PC-3 (cell line): Measurements from ENCODE around the gene FREY1. TPM values are rescaled to one million over a fixed set of nuclear protein-coding genes. Genes with fewer than 3 reads are reported as not detected.

Source experiments
- ATAC-seq: fragments of 200-7000 bp; cut with Tn5 transposase; 2 replicates; pipeline ENCODE4 v1.9.1; 2020; ENCODE audit warnings: mild to moderate bottlenecking, moderate library complexity
- BruUV-seq: library from RNA; stranded (reverse); fragments of 400-500 nt; replicated peaks from 2 replicates; lab custom pipeline; 2021; lab: Mats Ljungman, UMichigan
- CTCF ChIA-PET: fragments of 300-600 bp; sonication (Branson Sonifier 250); formaldehyde crosslinking; loops from one replicate; lab custom pipeline; 2022; ENCODE audit warnings: antibody characterized with exemption; lab: Charles Lee
- POLR2A ChIA-PET: fragments of 300-600 bp; sonication (Branson Sonifier 250); formaldehyde crosslinking; loops from one replicate; lab custom pipeline; 2022; ENCODE audit warnings: antibody characterized with exemption; ENCODE audit not compliant: unreplicated experiment; lab: Charles Lee
- DNase-seq: peaks from one replicate; pipeline ENCODE4 v3.0.0-alpha.2; 2015
- H2AFZ ChIP-seq: fragments of 300-600 bp; sonication (generic); 2 replicates; pipeline ENCODE4 v1.6.0; 2016; ENCODE audit warnings: antibody characterized with exemption, low read length
- H3F3A ChIP-seq: fragments of 300-600 bp; sonication (generic); one replicate; pipeline ENCODE4 v1.6.0; 2017; ENCODE audit warnings: antibody characterized with exemption, low read length, control low read depth, mild to moderate bottlenecking; ENCODE audit not compliant: unreplicated experiment
- H3K27ac ChIP-seq: fragments of 300-600 bp; sonication (generic); 2 replicates; pipeline ENCODE4 v1.5.1; 2016; ENCODE audit warnings: mild to moderate bottlenecking, low read length
- H3K27me3 ChIP-seq: fragments of 300-600 bp; sonication (generic); 2 replicates; pipeline ENCODE4 v1.6.1; 2016; ENCODE audit warnings: low read length, mixed read lengths
- H3K36me3 ChIP-seq: fragments of 300-600 bp; sonication (generic); 2 replicates; pipeline ENCODE4 v1.6.1; 2016; ENCODE audit warnings: low read depth, mixed run types, low read length, mixed read lengths
- H3K4me1 ChIP-seq: fragments of 300-600 bp; sonication (generic); 2 replicates; pipeline ENCODE4 v1.5.1; 2016; ENCODE audit warnings: low read length; ENCODE audit not compliant: insufficient read depth
- H3K4me2 ChIP-seq: fragments of 300-600 bp; sonication (generic); 2 replicates; pipeline ENCODE4 v1.6.0; 2016; ENCODE audit warnings: low read length
- H3K4me3 ChIP-seq: fragments of 300-600 bp; sonication (generic); 2 replicates; pipeline ENCODE4 v1.5.1; 2016; ENCODE audit warnings: mild to moderate bottlenecking, low read length, mixed read lengths
- H3K79me2 ChIP-seq: fragments of 300-600 bp; sonication (generic); 2 replicates; pipeline ENCODE4 v1.6.1; 2017; ENCODE audit warnings: low read length, mixed read lengths
- H3K9ac ChIP-seq: fragments of 300-600 bp; sonication (generic); 2 replicates; pipeline ENCODE4 v1.6.0; 2016; ENCODE audit warnings: mild to moderate bottlenecking, low read length
- H3K9me2 ChIP-seq: fragments of 300-600 bp; sonication (generic); replicated peaks from 2 replicates; pipeline ENCODE4 v1.6.1; 2016; ENCODE audit warnings: mixed run types, low read length, mixed read lengths
- H3K9me3 ChIP-seq: fragments of 300-600 bp; sonication (generic); 2 replicates; pipeline ENCODE4 v1.6.1; 2016; ENCODE audit warnings: low read length, mixed read lengths
- H4K20me1 ChIP-seq: fragments of 300-600 bp; sonication (generic); 2 replicates; pipeline ENCODE4 v1.6.1; 2016; ENCODE audit warnings: low read length, mixed read lengths
- EZH2 ChIP-seq: fragments of 300-600 bp; sonication (generic); IDR thresholded peaks from one replicate; pipeline ENCODE4 v1.6.1; 2017; ENCODE audit warnings: antibody characterized with exemption, mild to moderate bottlenecking, low read length; ENCODE audit not compliant: unreplicated experiment
- EZH2phosphoT487 ChIP-seq: fragments of 300-600 bp; sonication (generic); IDR thresholded peaks from 2 replicates; pipeline ENCODE4 v1.6.1; 2018; ENCODE audit warnings: mild to moderate bottlenecking, antibody characterized with exemption, low read length, borderline replicate concordance
- intact Hi-C: fragments of 100-400 bp; cut with micrococcal nuclease; formaldehyde crosslinking; loops from 2 replicates; pipeline ENCODE4 v1.9.0; 2023
- total RNA-seq: library from RNA; depleted of rRNA; stranded (reverse); fragments of >200 nt; gene quantifications from 2 replicates; pipeline ENCODE4 v1.2.3, GENCODE V29; 2014
- TF ChIP-seq, protein P1 (sequence below): fragments of 300-600 bp; sonication (generic); conservative IDR thresholded peaks from 2 replicates; pipeline ENCODE4 v1.5.1; 2017; ENCODE audit warnings: antibody characterized with exemption, low read depth, mild to moderate bottlenecking, low read length

Gene FREY1
- total RNA-seq, 1 experiment from 2014 or later, result 0.15 TPM

DNA sequence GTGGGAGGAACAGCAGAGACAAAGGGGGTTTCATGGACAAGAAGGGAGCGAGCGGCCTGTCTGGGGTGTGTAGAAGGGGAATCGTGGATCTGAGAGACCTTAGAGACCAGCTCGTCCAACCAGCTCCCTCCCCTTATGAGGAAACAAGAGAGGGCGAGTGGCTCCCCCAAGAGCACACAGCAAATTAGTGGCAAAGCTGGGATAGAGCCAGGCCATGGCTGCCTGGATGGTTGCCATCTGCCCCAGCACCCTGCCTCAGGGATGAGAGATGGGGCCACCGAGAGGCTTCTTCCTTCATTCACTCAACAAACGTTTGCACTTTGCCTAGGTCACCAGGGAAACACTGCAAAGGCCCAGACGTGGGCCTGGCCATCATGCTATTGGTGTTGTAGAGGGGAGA is 17.5 kb downstream of the FREY1 start:
- CTCF ChIA-PET, result no interaction called here
- no peak overlapping the region for H3K9ac ChIP-seq
- intact Hi-C loops, result no loop called here

DNA sequence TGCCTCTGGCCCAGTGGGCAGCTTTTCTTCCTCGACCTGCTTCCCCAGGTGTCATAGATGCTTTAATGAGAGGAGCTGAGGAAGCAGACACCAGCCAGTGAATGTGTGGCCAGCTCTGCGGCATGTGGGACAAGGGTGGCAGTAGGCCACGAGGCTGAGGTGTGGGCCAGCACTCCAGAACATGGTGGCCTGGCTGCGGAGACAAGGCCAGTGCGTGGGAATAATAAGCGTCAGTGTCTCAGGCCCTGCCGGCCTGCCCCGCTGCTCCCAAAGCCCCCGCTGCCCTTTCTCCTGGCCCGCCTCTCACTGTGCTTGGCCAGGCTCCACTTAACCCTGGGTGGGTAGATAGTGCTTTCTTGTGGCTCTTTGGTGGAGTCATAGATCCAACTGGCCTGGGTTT is 19.5 kb downstream of the FREY1 start:
- no peak overlapping the region for H3K27ac ChIP-seq
- ATAC-seq, result no peak
- no peaks in the 10 kb centered on the region for H4K20me1 ChIP-seq
- H3K36me3 ChIP-seq, result no peaks in the 10 kb centered on the region
- H3K9ac ChIP-seq, result no peak overlapping the region
- no peaks in the 10 kb centered on the region for H3K27me3 ChIP-seq
- H3F3A ChIP-seq, result no peaks in the 10 kb centered on the region
- intact Hi-C loops, result no loop called here
- POLR2A ChIA-PET, result no interaction called here
- H3K79me2 ChIP-seq, result no peaks in the 10 kb centered on the region
- no peak overlapping the region for H2AFZ ChIP-seq
- TF ChIP-seq EZH2, result no peak
- TF ChIP-seq, protein P1, sequence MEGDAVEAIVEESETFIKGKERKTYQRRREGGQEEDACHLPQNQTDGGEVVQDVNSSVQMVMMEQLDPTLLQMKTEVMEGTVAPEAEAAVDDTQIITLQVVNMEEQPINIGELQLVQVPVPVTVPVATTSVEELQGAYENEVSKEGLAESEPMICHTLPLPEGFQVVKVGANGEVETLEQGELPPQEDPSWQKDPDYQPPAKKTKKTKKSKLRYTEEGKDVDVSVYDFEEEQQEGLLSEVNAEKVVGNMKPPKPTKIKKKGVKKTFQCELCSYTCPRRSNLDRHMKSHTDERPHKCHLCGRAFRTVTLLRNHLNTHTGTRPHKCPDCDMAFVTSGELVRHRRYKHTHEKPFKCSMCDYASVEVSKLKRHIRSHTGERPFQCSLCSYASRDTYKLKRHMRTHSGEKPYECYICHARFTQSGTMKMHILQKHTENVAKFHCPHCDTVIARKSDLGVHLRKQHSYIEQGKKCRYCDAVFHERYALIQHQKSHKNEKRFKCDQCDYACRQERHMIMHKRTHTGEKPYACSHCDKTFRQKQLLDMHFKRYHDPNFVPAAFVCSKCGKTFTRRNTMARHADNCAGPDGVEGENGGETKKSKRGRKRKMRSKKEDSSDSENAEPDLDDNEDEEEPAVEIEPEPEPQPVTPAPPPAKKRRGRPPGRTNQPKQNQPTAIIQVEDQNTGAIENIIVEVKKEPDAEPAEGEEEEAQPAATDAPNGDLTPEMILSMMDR, result no peak
- no peak for TF ChIP-seq EZH2phosphoT487
- CTCF ChIA-PET, result no interaction called here
- no peak for DNase-seq
- no peak overlapping the region for H3K4me2 ChIP-seq
- no peaks in the 10 kb centered on the region for H3K9me2 ChIP-seq
- no peaks in the 10 kb centered on the region for H3K4me1 ChIP-seq
- BruUV-seq, result no TSS peak
- H3K4me3 ChIP-seq, result no peak overlapping the region
- H3K9me3 ChIP-seq, result no peaks in the 10 kb centered on the region

More for the DNA sequence above, 17.5 kb downstream of the FREY1 start:
- DNase-seq (no peak), ATAC-seq (no peak)
- H3K9me2 ChIP-seq, result no peaks in the 10 kb centered on the region
- H3K4me2 ChIP-seq, result no peak overlapping the region
- H3K79me2 ChIP-seq, result no peaks in the 10 kb centered on the region
- H3K27ac ChIP-seq, result no peak overlapping the region
- POLR2A ChIA-PET, result no interaction called here
- H2AFZ ChIP-seq, result no peak overlapping the region
- H3K4me1 ChIP-seq, result no peaks in the 10 kb centered on the region
- TF ChIP-seq EZH2 (no peak), EZH2phosphoT487 (no peak)
- TF ChIP-seq, protein P1, result no peak
- H3K36me3 ChIP-seq, result no peaks in the 10 kb centered on the region
- no peaks in the 10 kb centered on the region for H4K20me1 ChIP-seq
- no peaks in the 10 kb centered on the region for H3K9me3 ChIP-seq
- no TSS peak for BruUV-seq
- H3K4me3 ChIP-seq, result no peak overlapping the region
- no peaks in the 10 kb centered on the region for H3K27me3 ChIP-seq
- H3F3A ChIP-seq, result no peaks in the 10 kb centered on the region

DNA sequence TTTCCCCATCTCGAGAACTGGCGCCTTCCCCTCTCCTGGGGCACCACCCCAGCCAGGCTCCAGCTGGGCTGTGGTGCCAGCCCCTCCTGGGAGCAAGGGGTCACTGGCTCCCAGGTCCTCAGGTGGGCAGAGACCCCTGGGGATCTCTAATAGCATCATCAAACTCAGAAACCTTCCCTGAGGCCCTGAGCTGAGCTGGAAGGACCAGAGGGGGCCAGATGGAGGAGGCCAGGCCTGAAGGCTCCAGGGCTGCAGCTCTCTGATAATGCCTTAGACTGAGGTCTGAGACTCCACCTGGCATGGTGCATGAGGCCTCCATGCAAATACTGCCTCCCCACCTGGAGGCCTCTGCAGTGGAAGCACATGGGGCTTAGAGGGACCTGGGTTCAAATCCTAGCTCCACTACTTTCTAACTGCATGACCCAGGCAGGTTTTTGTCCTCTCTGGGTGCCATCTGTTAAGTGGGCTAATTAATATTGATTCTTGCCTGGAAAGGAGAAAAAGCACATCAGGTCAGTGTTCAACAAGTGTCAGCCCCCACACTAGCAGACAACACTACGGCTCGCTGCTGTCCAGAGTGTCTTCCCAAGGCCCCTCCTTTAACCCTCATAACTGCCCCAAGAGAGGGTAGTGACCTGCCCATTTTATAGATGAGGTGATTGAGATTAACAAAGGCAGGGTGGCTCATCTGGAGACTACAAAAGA is 20.1 kb downstream of the FREY1 start:
- TF ChIP-seq, protein P1, result no peak
- no peak for TF ChIP-seq EZH2phosphoT487
- no peak for TF ChIP-seq EZH2
- CTCF ChIA-PET, result no interaction called here
- POLR2A ChIA-PET, result no interaction called here

More for the DNA sequence above, 20.1 kb downstream of the FREY1 start:
- H3K4me3 ChIP-seq, result no peak overlapping the region
- no peak overlapping the region for H3K27ac ChIP-seq
- H3K27me3 ChIP-seq, result no peaks in the 10 kb centered on the region
- no peaks in the 10 kb centered on the region for H4K20me1 ChIP-seq
- H3K9ac ChIP-seq, result no peak overlapping the region
- no peaks in the 10 kb centered on the region for H3K4me1 ChIP-seq
- intact Hi-C loops, result no loop called here
- peaks cover 2% of the 10 kb centered on the region; the same call in 1 of the 2 replicates for H3K36me3 ChIP-seq
- no peaks in the 10 kb centered on the region for H3K79me2 ChIP-seq
- no peak overlapping the region for H2AFZ ChIP-seq
- no peak overlapping the region for H3K4me2 ChIP-seq
- no TSS peak for BruUV-seq
- H3F3A ChIP-seq, result no peaks in the 10 kb centered on the region
- DNase-seq (no peak), ATAC-seq (no peak)
- no peaks in the 10 kb centered on the region for H3K9me2 ChIP-seq
- H3K9me3 ChIP-seq, result no peaks in the 10 kb centered on the region
